ENCODE results near the gene SH3GL1.

SH3GL1 gene, protein sequence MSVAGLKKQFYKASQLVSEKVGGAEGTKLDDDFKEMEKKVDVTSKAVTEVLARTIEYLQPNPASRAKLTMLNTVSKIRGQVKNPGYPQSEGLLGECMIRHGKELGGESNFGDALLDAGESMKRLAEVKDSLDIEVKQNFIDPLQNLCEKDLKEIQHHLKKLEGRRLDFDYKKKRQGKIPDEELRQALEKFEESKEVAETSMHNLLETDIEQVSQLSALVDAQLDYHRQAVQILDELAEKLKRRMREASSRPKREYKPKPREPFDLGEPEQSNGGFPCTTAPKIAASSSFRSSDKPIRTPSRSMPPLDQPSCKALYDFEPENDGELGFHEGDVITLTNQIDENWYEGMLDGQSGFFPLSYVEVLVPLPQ

DNA sequence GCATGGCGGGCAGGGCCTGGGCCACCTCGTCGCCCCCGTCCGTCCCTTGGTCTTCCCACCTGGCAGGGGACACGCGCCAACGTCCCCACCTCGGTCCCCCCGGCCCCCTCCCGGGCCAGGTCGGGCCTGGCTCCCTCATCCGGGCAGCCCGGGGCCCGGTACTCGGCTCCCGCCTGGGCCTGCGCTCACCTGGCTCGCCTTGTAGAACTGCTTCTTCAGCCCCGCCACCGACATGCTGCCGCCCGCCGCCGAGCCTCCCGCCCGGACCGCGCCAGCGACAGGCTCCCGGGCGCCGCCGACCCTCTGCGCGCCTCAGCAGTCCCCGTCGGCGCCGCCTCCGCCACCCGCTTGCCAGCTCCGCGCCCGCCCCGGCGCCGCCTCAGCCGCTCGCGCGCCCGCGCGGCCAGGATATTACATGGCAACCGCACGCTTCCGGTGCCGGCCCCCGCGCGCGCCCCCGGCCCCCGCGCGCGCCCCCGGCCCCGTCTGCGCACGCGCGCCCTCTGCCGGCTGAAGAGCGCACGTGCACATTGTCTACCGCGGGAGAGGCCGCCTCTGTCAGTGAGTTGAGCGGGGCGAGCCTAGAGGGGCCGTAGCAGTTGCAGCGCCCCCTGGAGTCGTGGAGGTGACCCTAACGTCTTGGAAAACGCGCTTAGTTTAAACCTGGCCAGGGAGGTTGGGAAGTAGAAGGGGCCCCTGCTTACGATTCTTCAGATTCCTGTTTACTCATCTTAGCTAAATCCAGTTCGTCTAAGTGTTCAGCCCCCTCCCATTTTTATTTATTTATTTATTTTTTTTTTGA is at the start of gene SH3GL1:
TSS of gene SH3GL1 (minus strand) at position 413 of the 802 bp plus-strand sequence. CDS start at position 234, 179 bp downstream.
- peak; percentile 89 for DNase-seq

DNA sequence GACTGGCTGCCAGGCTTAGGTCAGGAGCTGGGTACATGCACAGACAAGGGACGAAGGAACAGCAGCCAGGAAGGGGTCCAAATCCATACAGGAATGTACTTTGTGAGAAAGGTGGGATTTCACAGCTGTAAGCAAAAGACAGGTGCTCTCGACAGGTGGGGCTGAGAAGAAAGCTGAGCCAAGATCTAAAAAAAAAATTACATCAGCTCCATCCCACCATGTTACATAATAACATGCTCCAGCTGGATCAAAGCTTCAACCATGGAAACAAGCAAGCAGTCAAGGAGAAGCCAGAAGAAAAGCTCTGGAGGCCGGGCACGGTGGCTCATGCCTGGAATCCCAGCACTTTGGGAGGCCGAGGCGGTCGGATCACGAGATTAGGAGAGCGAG is 49.3 kb upstream of the SH3GL1 start:
- DNase-seq = no peak

DNA sequence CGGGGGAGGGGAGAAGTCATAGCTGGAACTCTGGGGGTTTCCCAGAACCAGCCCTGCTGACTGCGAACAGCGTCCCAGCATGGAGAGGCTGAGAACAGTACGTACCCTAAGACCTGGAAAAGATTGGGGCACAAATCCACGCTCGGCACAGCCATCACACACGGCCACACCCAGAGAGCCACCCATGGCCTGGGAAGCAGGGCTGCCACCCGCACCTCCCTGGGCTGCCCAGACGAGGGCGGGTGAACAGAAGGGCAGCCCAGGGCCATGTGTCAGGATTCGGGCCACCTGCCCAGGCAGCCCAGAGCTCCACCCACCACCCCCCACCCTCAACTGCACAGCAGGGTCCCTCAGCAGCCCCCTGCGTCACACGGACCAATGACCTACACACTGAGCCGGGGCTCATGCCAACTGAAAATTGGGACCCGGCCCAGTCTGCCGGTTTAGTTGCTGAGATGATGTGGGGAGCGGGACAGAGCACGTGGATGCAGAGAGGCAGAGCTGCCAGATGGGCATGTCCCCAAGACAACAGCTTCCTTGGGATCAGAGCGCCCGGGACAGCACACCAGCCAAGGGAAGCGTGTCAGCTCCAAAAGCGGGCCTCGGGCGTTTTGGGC is 48.8 kb upstream of the SH3GL1 start:
- no peak for DNase-seq

DNA sequence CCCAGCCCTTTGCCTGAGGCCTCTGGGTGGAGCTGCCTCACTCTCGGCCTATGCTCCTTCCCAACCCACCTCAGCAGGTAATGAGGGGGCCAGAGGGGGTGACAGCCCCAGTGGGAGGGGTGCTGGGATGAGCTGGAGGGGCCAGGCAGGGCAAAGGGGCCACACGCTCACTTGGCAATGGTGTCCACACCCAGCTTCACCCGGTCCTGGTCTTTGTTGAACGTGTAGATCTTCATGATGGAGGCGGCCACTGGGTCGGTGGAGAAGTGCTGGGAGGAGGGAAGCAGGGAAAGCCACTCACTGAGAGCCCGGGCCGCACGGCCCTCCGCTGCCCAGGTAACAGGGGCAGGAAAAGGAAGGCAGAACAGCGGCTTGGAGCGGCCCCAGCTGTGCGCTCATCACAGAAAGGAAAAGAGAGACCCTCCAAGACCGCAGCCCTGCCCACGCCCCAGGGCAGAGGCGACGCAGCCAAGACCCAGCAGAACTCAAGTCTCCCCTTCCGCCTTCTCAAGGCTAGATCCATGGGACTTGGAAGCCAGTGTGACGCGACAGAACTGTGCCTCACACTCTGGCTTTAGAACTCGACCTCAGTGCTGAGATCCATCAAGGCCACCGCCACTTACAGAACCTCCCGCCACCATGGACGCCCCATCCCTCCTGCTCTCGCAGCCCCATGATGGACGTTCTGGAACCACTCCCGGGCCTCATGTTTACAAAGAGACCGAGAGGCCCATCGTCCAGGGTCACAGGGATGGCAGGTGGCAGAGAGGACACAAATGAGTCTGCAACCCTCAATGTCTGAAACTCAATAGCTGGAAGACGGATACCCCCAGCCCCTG is 48.0 kb upstream of the SH3GL1 start:
- no peak for DNase-seq

DNA sequence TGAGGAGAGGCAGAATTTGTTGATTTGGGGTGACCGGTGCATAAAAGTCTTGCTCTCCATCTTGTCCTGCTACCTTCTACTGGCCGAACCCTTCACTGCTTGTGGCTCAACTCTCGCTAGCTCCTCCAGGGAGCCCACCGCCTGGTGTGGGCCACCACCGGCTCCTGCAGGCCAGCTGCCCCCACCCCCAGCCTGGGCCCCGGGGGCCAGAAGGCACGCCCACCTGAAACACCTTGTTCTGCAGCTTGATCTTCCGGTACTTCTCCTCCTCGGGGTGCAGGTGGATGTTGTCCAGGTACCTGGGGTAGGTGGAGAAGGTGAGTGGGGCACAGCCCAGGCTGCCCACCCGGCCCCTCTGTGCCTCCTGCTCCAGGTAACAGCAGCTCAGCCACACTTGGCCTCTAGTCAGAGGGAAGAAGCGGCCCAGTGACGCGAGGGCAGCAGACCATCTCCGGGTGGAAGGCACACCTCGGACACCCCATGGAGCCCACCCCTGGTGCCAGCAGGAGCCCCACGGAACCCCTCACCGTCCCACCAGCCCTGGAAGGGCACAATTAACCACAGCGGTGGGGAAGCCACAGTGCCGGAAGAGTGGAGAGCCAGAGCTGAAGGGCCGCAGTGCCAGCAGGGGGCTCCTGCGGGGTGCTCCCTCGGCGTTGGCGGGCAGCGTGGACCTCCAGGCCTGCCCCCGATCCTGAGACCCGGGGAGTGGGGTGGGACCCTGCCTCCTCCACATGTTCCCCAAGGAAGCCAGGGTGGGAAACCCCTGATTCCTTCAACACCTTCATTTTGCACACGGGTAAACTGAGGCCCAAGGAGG is 47.2 kb upstream of the SH3GL1 start:
- DNase-seq = no peak

DNA sequence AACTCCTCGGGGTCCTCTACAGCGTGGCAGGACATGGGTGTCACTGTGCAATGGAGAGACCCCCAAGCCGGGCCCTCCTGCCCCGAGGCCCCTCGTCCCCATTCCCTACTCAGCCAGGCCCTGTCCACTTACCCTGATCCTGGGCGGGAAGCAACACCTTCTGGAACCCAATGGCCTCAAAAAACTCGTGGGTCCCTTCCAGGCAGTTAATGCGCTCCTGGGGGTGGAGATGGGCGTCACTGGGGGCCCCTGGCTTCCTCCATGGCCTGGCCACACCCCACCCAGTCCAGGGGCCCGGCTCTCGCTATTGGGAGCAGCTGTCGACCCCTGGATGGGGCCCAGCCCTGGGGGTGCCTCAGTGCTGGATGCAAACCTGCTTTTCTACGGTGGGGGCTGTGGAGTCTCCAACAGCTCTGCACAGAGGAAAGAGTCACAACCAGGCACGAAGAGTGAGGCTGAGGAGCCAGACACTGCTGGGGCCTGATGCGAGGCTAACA is 46.4 kb upstream of the SH3GL1 start:
- DNase-seq = no peak

DNA sequence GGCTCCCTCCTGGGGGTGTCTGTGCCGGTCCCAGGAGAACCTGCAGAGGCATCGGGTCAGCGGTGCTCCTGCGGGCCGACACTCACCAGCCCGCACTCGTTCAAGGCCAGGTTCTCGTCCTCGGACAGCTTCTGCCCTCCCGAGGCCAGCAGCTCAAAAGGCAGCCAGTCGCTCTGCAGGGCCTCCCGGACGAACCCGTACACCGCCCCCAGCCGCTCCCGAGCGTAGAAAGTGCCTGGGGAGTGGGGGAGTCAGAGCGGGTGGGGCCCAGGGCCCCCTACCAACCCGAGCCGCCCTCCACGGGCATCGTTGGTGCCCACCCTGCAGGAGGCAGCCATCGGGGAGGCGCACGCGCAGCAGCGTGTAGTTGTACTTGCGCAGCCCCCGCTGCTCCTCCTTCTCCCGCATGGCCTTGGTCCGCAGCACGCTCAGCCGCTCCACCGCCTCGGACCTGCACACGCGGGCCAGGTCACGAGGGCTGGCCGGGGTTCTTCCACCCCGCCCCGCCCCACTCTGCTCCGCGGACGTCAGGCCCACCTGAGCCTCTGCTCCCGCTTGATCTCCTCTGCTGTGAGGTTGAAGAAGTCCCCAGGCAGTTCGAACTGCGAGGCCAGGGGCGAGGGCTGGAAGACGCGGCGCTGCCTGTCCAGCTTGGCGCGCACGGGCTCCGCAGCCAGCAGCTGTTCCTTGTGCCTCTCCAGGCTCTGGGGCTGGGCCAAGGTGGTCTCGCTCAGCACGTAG is 45.8 kb upstream of the SH3GL1 start:
- DNase-seq = no peak

DNA sequence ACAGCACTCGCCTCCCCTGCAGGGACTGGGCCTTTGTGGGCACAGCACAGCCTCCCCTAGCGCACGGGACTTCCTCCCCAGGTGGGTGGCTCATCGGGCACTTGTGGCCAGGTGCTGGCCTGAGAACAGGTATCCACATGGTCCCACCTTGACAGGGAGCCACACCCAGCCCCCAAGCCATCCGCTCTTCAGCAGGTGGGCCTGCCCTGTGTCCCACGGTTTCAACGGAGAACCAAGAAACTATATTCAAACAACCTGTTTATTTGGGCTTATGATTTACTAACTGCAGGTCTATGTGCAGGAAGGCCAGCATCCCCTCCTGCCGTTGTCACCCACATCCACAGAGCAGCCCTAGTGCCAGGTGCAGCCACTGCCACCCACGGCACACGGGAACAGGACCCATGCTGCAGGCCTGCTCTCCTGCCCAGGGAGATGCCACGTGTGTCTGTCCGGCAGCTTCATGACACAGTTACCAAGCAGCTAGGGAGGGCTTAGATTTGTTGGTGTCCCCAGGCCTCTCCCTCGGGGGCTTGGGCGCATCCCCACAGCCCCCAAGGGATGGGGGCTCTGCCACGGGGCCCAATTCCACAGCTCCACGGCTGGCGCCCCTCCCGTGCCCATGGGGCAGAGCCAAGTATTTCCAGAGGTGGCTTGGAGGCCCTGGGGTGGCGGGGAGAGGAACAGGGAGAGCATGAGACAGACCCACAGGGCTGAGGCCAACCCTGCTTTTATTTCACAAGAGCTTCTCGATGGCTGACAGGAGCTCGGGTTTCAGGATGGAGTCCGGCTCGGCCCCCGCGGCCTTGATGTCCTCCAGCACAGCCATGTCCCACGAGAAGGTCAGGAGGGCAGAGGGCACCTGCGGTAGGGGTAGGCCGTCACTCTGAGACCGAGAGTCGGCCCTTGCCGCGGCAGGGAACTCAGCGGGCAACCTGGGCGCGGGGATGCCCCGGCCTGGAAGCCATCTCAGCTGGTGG is 44.7 kb upstream of the SH3GL1 start:
- no peak for DNase-seq

DNA sequence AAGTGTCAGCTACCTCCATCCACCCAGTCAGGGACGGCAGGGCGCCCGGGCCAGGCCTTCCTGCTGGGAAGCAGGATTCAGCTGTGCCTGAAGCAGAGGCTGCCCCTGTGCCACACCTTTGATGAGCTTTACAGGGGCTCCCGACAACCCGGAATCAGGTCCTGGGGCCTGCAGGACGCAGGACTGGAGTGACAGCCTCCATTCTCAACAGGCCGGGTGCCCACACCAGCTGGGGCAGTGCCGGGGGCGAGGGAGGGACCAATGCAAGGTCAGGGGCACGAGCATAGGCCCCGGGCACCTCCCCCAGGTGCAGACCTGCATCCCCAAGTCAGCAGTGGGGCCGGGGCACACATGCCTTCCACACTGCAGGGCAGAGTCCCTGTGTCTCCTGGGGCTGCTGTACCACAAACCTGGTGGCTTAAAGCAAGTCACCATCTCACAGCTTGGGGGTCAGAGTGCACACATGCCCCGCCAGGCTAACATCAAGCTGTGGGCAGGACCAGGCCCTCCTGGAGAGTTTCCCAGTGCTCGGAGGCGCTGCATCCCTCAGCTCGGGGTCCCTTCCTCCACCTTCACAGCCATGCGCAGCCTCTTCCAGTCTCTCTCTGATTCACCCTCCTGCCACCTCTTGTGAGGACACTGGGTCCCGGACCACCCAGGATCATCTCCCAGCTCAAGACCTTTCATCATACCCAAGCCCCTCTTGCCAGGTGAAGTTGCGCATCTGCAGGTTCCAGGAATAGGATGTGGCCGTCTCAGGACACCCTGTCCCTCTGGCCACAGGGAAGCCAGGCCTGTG is 43.8 kb upstream of the SH3GL1 start:
- no peak for DNase-seq

DNA sequence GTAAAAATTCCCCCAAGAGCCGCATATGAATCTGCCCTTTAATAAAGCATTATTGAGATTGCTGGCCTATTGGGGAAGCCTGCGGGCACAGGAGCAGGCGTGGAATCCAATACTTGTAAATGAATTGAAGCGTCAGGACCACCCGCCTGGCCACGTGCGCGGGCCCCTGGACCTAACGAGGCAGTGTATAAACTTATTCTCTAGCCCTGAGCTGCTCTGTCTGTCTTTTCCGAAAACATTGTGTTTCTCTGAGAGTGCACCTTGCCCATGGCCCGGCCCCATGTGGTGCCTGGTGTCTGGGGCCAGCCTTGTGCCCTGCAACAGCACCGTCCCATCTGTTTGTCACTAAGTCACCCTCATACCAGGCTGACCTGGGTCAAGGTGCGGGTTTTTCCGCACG is 42.8 kb upstream of the SH3GL1 start:
- DNase-seq = no peak

DNA sequence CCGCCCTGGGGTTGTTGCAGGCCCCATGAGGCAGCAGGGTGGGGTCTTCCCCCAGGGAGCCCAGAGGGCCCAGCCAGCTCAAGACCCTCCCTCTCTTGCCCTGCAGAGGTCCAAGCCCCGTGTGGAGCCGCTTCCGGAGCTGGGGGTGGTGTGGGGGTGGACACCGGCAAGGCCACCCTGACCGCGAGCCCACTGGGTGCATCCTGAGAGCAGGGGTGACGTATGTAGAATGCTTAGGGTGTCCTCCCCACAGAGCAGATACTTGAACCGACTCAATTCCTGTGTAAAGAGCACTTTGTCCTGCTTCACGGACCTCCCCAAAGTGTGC is 42.4 kb upstream of the SH3GL1 start:
- DNase-seq = no peak

DNA sequence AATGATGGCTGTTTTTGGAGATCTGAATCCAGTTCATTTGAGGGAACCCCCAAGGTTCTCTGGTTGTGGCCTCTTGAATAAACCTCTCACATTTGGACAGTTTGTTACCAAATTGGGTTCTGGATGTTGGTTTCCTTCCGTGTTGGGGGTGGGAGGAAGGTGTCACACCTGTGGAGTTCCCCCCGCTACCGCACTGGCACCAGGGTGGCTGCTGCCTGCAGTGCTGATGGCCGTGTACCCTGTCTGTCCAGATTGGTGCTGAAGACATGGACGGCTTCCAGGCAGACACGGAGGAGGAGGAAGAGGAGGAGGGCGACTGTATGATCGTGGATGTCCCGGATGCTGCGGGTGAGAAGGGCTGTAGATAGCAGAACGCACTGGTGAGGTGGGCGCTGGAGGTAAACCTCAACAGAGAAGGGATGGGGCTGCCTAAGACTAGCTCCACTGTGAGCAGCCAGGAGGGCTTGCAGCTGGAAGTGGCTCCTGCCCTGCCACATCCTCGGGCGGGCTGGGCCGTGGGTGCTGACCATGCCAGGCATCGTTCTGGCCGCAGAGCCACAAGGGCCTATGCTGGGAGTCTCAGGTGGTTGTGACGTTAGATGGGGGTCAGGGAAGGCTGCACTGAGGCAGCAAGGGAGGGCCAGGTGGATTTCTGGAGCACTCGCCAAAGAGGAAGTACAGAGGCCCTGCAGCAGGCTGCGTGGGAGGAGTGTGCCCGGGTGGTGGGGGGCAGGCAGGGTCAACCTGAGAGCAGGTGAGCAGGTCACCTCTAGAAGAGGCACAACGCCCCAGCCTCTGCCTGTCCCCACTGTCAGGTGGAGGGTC is 41.9 kb upstream of the SH3GL1 start:
- DNase-seq = no peak

DNA sequence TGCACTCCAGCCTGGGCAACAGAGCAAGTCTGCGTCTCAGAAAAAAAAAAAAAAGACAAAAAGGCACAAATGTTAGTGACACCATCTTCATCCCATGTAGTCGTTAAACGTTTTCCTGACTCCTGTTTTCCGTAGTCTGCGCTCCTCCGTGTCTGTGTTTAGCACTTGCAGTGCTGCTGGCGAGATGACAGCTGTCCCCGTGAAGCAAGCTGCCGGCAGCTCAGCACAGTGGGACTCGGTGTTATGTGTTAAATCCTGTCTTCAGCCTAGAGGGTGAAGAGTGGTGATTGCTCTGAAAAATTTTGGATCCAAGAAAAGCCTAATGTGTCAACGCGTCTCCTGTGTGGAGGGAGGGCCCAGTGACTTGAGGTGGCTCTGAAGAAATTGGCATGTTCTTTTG is 38.9 kb upstream of the SH3GL1 start:
- no peak for DNase-seq

DNA sequence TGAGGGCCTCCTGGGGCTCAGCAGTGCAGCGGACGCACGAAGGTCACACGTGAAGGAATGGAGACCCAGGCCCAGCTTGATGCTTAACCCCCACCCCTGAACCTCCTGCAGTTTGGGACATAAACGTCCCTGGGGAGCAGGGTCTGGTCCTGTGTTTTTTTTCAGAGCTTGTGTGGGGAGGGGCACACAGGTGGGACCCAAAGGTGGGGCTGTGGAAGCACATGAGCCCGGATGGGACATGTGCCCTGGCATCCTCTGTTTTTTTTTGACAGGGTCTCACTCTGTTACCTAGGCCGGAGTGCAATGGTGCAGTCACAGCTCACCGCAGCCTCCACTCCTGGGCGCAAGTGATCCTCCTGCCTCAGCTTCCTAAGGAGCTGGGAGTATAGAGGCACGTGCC is 36.8 kb upstream of the SH3GL1 start:
- DNase-seq = no peak

DNA sequence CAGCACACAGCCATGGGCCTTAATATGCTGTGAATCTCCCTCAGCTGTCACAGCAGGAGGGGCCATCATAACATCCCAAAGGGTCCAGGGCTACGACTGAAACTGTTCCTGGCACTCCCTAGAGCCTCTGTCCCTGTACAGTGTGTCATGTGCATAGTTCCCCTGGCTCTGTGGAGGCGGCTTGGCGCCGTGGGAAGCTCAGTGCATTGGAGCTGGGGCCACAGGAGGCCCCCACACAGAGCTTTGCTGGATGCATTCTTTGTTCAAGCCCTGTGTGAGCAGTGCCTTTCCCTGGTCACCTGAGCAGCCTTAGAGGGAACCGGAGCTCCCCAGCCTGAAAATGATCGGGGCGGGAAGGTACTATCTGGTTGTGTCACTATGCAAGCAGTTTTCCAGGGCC is 35.9 kb upstream of the SH3GL1 start:
- DNase-seq = no peak

DNA sequence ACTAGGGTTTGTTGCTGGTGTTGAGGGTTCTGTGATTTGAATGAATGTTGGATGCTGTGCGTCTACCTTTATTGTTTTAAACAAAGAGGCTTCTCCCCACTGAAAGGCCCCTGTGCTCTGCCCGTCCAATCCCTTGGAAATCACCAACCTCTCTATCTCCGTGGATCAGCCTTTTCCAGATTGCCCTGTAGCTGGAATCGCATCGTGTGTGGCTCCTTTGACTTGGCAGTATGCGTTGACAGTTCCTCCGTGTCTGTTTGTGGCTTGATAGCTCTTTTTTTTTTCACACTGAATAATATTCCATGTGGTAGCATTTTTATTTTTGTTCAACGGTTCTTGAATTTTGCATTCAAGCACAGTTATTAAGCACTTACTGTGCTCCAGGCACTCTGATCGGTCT is 34.0 kb upstream of the SH3GL1 start:
- no peak for DNase-seq

DNA sequence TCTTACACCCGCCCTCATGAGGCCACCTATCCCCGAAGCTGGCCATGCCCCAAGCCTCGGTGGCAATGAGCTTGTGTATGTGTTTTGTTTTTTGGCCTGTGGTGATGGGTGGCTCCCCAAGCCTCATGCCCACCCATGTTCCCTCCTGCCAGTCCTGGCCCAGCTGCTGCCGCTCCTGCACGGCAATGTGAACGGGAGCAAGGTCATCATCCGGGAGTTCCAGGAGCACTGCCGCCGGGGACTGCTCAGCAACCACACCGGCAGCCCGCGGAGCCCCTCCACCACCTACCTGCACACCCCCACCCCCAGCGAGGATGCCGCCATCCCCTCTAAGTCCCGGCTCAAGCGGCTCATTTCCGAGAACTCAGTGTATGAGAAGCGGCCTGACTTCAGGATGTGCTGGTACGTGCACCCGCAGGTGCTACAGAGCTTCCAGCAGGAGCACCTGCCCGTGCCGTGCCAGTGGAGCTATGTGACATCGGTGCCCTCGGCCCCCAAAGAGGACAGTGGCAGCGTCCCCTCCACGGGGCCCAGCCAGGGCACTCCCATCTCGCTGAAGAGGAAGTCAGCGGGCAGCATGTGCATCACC is 32.7 kb upstream of the SH3GL1 start:
- no peak for DNase-seq

Measured in MV-4-11 (cell line).